H1 (cell line): ENCODE data around the gene RTL9. TPM values are rescaled to one million over a fixed set of nuclear protein-coding genes. Genes with fewer than 3 reads are reported as not detected.

Source experiments
- CTCF ChIA-PET: fragments of 300-600 bp; sonication (Branson Sonifier 250); formaldehyde crosslinking; loops from one replicate; lab custom pipeline; 2021; ENCODE audit not compliant: partially characterized antibody; lab: Charles Lee
- POLR2A ChIA-PET: fragments of 300-600 bp; sonication (Branson Sonifier 250); formaldehyde crosslinking; loops from one replicate; lab custom pipeline; 2021; ENCODE audit warnings: inconsistent platforms; ENCODE audit not compliant: partially characterized antibody; lab: Charles Lee
- DNase-seq, 2 experiments: peaks; one replicate each; pipeline versions ENCODE4 v3.0.0 to v3.0.0-alpha.2; 2010 to 2022; ENCODE audit warnings: low spot score in 2 of 2, low read depth in 1 of 2, mixed read lengths in 1 of 2
- FAIRE-seq: peaks from 2 replicates; lab custom pipeline; 2011; peaks lifted over from hg19 to GRCh38; lab: Jason Lieb, UNC
- H2AFZ ChIP-seq: 2 replicates; pipeline ENCODE4 v1.8.1; 2012; ENCODE audit warnings: low read length, inconsistent platforms
- H2AK5ac ChIP-seq: 2 replicates; pipeline ENCODE4 v1.6.1; 2013; ENCODE audit warnings: low read depth, low read length
- H2BK120ac ChIP-seq: replicated peaks from 2 replicates; pipeline ENCODE3; 2013; ENCODE audit warnings: low read depth, low read length, inconsistent platforms
- H2BK12ac ChIP-seq: 2 replicates; pipeline ENCODE4 v1.6.1; 2013; ENCODE audit warnings: low read depth, low read length
- H2BK15ac ChIP-seq: 2 replicates; pipeline ENCODE4 v1.6.1; 2013; ENCODE audit warnings: low read length
- H2BK20ac ChIP-seq: 2 replicates; pipeline ENCODE4 v1.6.1; 2013; ENCODE audit warnings: low read length
- H2BK5ac ChIP-seq: 2 replicates; pipeline ENCODE4 v1.6.1; 2013; ENCODE audit warnings: low read depth, low read length
- H3K14ac ChIP-seq: 2 replicates; pipeline ENCODE4 v1.6.1; 2013; ENCODE audit warnings: inconsistent platforms; ENCODE audit not compliant: insufficient read length
- H3K18ac ChIP-seq: 2 replicates; pipeline ENCODE4 v1.6.1; 2013; ENCODE audit warnings: low read length; ENCODE audit errors: extremely low read depth
- H3K23ac ChIP-seq: 2 replicates; pipeline ENCODE4 v1.6.1; 2013; ENCODE audit warnings: inconsistent platforms; ENCODE audit not compliant: insufficient read length
- H3K23me2 ChIP-seq: 2 replicates; pipeline ENCODE4 v1.6.1; 2013; ENCODE audit warnings: low read depth, low read length
- H3K27ac ChIP-seq: 2 replicates; pipeline ENCODE4 v1.6.1; 2011; ENCODE audit warnings: low read depth, low read length, inconsistent platforms
- H3K27me3 ChIP-seq, 4 experiments: replicated peaks in 1 of 4; 1 replicate in 1 of 4; 2 replicates in 3 of 4; pipeline versions ENCODE4 v1.6.1 to v1.8.1; 2011 to 2013; ENCODE audit warnings: low read length in 3 of 4, mild to moderate bottlenecking in 3 of 4, inconsistent platforms in 2 of 4, mixed read lengths in 2 of 4, moderate library complexity in 1 of 4; ENCODE audit not compliant: control insufficient read depth in 3 of 4, insufficient read depth in 3 of 4; ENCODE audit errors: extremely low read depth in 1 of 4
- H3K36me3 ChIP-seq, 4 experiments: 2 replicates each; pipeline versions ENCODE4 v1.6.1 to v1.8.1; 2011 to 2013; ENCODE audit warnings: mild to moderate bottlenecking in 4 of 4, low read length in 3 of 4, moderate library complexity in 2 of 4, control low read depth in 1 of 4, inconsistent platforms in 1 of 4; ENCODE audit not compliant: insufficient read depth in 4 of 4, control insufficient read depth in 2 of 4
- H3K4ac ChIP-seq: replicated peaks from 2 replicates; pipeline ENCODE3; 2013; ENCODE audit warnings: low read length, low read depth, mixed read lengths, inconsistent platforms; ENCODE audit not compliant: insufficient read length
- H3K4me1 ChIP-seq, 4 experiments: replicated peaks in 1 of 4; 1 replicate in 1 of 4; 2 replicates in 3 of 4; pipeline versions ENCODE4 v1.6.1 to v1.8.1; 2011 to 2013; ENCODE audit warnings: low read length in 3 of 4, inconsistent platforms in 2 of 4, mixed read lengths in 1 of 4; ENCODE audit not compliant: insufficient read depth in 4 of 4, control insufficient read depth in 3 of 4
- H3K4me2 ChIP-seq, 2 experiments: 2 replicates each; pipeline versions ENCODE4 v1.6.1 to v1.8.1; 2011 to 2013; ENCODE audit warnings: low read depth in 2 of 2, low read length in 2 of 2, control low read depth in 1 of 2, inconsistent platforms in 1 of 2, mild to moderate bottlenecking in 1 of 2; ENCODE audit not compliant: insufficient read depth in 1 of 2
- H3K4me3 ChIP-seq, 4 experiments: fragments of 200-600, 300-600 bp in 1 of 4; sonication (generic), shearing (Covaris generic), sonication (Bioruptor Twin) in 1 of 4; 2 replicates each; pipeline versions ENCODE4 v1.5.1 to v1.8.1; 2011 to 2016; ENCODE audit warnings: low read length in 4 of 4, low read depth in 3 of 4, control low read depth in 2 of 4, inconsistent platforms in 2 of 4, mild to moderate bottlenecking in 2 of 4, mixed read lengths in 1 of 4, moderate library complexity in 1 of 4; ENCODE audit not compliant: insufficient read depth in 2 of 4; ENCODE audit errors: extremely low read depth in 1 of 4
- H3K56ac ChIP-seq: replicated peaks from 2 replicates; pipeline ENCODE3; 2013; ENCODE audit warnings: low read depth, mild to moderate bottlenecking, mixed read lengths, low read length, inconsistent platforms; ENCODE audit not compliant: insufficient read length
- H3K79me1 ChIP-seq: 2 replicates; pipeline ENCODE4 v1.6.1; 2013; ENCODE audit warnings: low read depth, low read length, control low read depth
- H3K79me2 ChIP-seq, 2 experiments: 2 replicates each; pipeline versions ENCODE4 v1.6.1 to v1.8.1; 2012 to 2013; ENCODE audit warnings: low read length in 2 of 2, mild to moderate bottlenecking in 2 of 2, inconsistent platforms in 1 of 2; ENCODE audit not compliant: insufficient read depth in 2 of 2, control insufficient read depth in 1 of 2
- H3K9ac ChIP-seq, 4 experiments: replicated peaks in 1 of 4; 1 replicate in 1 of 4; 2 replicates in 3 of 4; pipeline versions ENCODE4 v1.6.1 to v1.8.1; 2011 to 2013; ENCODE audit warnings: low read depth in 3 of 4, low read length in 3 of 4, control low read depth in 2 of 4, mild to moderate bottlenecking in 2 of 4, moderate library complexity in 2 of 4, inconsistent platforms in 1 of 4; ENCODE audit errors: extremely low read depth in 1 of 4
- H3K9me3 ChIP-seq, 2 experiments: 2 replicates each; pipeline versions ENCODE4 v1.6.1 to v1.8.1; 2012 to 2013; ENCODE audit warnings: mild to moderate bottlenecking in 2 of 2, moderate library complexity in 2 of 2, control low read depth in 1 of 2, inconsistent platforms in 1 of 2, low read depth in 1 of 2, low read length in 1 of 2, mixed read lengths in 1 of 2; ENCODE audit not compliant: insufficient read depth in 2 of 2
- H4K20me1 ChIP-seq, 2 experiments: replicated peaks in 1 of 2; 2 replicates each; pipeline versions ENCODE3 to v1.8.1; 2011 to 2013; ENCODE audit warnings: inconsistent platforms in 2 of 2, low read length in 2 of 2, mild to moderate bottlenecking in 1 of 2; ENCODE audit not compliant: insufficient read depth in 2 of 2, control insufficient read depth in 1 of 2
- H4K5ac ChIP-seq: 2 replicates; pipeline ENCODE4 v1.6.1; 2013; ENCODE audit warnings: low read length, low read depth, mixed read lengths, inconsistent platforms; ENCODE audit not compliant: insufficient read length
- H4K8ac ChIP-seq: 2 replicates; pipeline ENCODE4 v1.8.0; 2013; ENCODE audit warnings: mild to moderate bottlenecking, moderate library complexity, low read length, inconsistent platforms; ENCODE audit not compliant: insufficient read depth; ENCODE audit errors: extremely low read depth
- H4K91ac ChIP-seq: replicated peaks from 2 replicates; pipeline ENCODE3; 2013; ENCODE audit warnings: low read length, mixed read lengths, inconsistent platforms; ENCODE audit not compliant: insufficient read length
- ASH2L ChIP-seq: fragments of 200-600, 300-600 bp; sonication (generic); IDR thresholded peaks from one replicate; pipeline ENCODE4 v1.7.1; 2017; ENCODE audit warnings: low read length
- CBX8 ChIP-seq: fragments of 300-800, 300-1000 bp; sonication (generic); IDR thresholded peaks from 2 replicates; pipeline ENCODE4 v1.7.1; 2016; ENCODE audit warnings: low read depth, low read length, borderline replicate concordance
- NRF1 ChIP-seq: IDR thresholded peaks from 2 replicates; pipeline ENCODE4 v1.6.1; 2011; ENCODE audit warnings: mild to moderate bottlenecking, low read depth, low read length, improper control_type of control experiment
- RBBP5 ChIP-seq: IDR thresholded peaks from 2 replicates; pipeline ENCODE4 v1.7.1; 2012; ENCODE audit warnings: low read depth, mild to moderate bottlenecking, inconsistent platforms, low read length, moderate library complexity, borderline replicate concordance
- SP1 ChIP-seq: IDR thresholded peaks from 2 replicates; pipeline ENCODE4 v1.6.1; 2011; ENCODE audit warnings: low read depth, low read length
- TAF1 ChIP-seq: IDR thresholded peaks from 2 replicates; pipeline ENCODE4 v1.6.1; 2011; ENCODE audit warnings: mild to moderate bottlenecking, low read depth, low read length
- polyA plus RNA-seq, 7 experiments: library from polyadenylated mRNA; depleted of rRNA in 3 of 7; stranded (reverse) in 5 of 7; unstranded in 2 of 7; fragments of >200 nt in 5 of 7; fragments of 200-250 nt in 2 of 7; gene quantifications; 1 replicate in 5 of 7; 2 replicates in 1 of 7; 4 replicates in 1 of 7; pipeline versions ENCODE4 v1.2.1 to v1.2.3, GENCODE V29; 2011 to 2013; ENCODE audit warnings: missing spikeins in 2 of 7, mixed read lengths in 2 of 7
- total RNA-seq: library from RNA; stranded (reverse); fragmentation: NEBNext Ultra II Directional; extraction: Animal tissue kit (Norgen Biotek cat#: 25700); gene quantifications from 2 replicates; pipeline ENCODE4 v1.2.1, GENCODE V29; 2021

The RTL9 gene
- total and polyA plus RNA-seq, 2 of the 8 experiments (the other 6 are each of a cell fraction or from before 2014, with no cell fraction given) = 0.09 to 0.20 TPM

DNA sequence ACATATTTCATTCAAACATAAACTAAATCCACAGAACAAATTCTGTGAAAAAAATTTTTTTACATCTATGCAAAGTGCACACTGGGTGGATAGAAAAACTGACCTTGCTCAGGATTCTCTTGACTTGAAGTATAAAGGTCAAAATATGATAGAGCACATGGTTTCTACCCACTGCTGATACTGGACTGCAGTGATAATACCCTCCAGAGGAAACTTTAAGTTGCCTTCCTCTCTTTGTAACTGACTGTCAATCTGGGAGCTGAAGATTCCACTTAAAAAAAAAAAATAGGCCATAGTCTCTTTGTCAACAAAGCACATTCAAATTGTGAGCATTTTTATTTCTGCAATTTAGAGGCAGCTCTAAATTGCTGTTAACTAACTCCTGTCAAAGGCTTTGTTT is 37.6 kb upstream of the RTL9 start:
- TF ChIP-seq RBBP5 = no peak
- no peak for TF ChIP-seq CBX8
- TF ChIP-seq TAF1 = no peak
- no peak for TF ChIP-seq SP1
- TF ChIP-seq ASH2L = no peak
- TF ChIP-seq NRF1 = no peak
- no peak overlapping the region for H2AK5ac ChIP-seq
- H3K23ac ChIP-seq = no peak overlapping the region
- H3K14ac ChIP-seq = no peak overlapping the region
- no peaks in the 10 kb centered on the region for H3K79me1 ChIP-seq
- H3K4me1 ChIP-seq = peaks cover 0 to 11% (median 2%) of the 10 kb centered on the region in 4 experiments; a peak in 3 of 7 replicates
- H2BK15ac ChIP-seq = no peak overlapping the region
- no peak overlapping the region for H3K4ac ChIP-seq
- ChIA-PET POLR2A (no interaction called here), CTCF (interaction anchor here (0.7 to 1.0 kb wide), 2 partner anchors 10 to 111 kb away, joined by 3 to 4 read pairs; no protein-coding TSS in a partner anchor)
- H3K18ac ChIP-seq = no peak overlapping the region
- H3K4me3 ChIP-seq = no peak overlapping the region
- FAIRE-seq (no peak), DNase-seq (no peak)
- no peak overlapping the region for H4K8ac ChIP-seq
- no peak overlapping the region for H2BK20ac ChIP-seq
- no peak overlapping the region for H2BK120ac ChIP-seq
- H3K27me3 ChIP-seq = no peaks in the 10 kb centered on the region
- H4K91ac ChIP-seq = no peak overlapping the region
- peaks cover 0 to 12% of the 10 kb centered on the region in 2 experiments; a peak in 2 of 4 replicates for H3K79me2 ChIP-seq
- H3K9me3 ChIP-seq = no peaks in the 10 kb centered on the region
- no peak overlapping the region for H2BK12ac ChIP-seq
- H4K20me1 ChIP-seq = no peaks in the 10 kb centered on the region
- no peak overlapping the region for H2BK5ac ChIP-seq
- H3K9ac ChIP-seq = no peak overlapping the region
- no peak overlapping the region for H3K4me2 ChIP-seq
- no peak overlapping the region for H2AFZ ChIP-seq
- no peak overlapping the region for H3K27ac ChIP-seq
- H3K36me3 ChIP-seq = no peaks in the 10 kb centered on the region
- H3K56ac ChIP-seq = no peak overlapping the region
- H3K23me2 ChIP-seq = 0 out of 2 replicates have a peak, but pooled peaks cover 4% of the 10 kb centered on the region
- no peak overlapping the region for H4K5ac ChIP-seq
